GM12801 (cell line): ENCODE data around the gene SPSB4.

Experiments used
- CTCF ChIP-seq: IDR thresholded peaks from one replicate; pipeline ENCODE4 v1.5.1; 2011; ENCODE audit warnings: control low read depth; ENCODE audit not compliant: insufficient read length; ENCODE audit errors: extremely low read depth

SPSB4 gene

GRCh38 chr3:141019244-141019643 is 31.9 kb upstream of the SPSB4 start:
- no peak for TF ChIP-seq CTCF

DNA sequence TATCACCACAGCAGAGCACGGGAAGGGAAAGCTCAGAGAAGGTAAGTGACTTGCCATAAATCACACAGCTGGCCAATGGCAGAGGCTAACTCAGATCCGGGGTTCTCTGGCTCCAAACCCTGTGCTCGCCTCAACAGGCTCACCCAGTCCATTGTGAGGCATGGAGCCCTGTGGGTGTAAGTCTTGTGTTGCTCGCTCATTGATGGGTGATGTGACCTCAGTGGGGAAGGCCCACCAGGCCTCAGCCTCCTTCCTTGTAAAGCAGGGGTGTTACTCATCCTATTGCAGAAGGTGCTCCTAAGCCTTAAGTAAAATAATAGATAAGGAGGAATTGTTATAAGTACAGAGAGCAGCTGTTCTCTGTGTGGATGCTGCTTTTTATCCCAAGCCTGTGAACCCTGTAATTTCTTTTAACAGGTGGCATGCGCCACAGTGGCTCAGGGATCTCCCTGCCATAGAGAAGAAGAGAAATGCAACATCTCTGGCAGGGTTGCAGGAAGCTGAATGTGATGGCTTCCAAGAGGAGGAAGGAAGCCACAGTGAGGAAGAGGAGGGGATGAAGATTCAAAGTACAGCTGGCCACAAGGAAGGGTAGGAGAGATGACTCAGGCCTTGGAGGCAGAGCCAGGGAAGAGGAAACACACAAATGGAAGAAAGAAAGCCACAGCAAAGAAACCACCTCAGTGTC is 30.9 kb upstream of the SPSB4 start:
- TF ChIP-seq CTCF, result no peak

- no peak for TF ChIP-seq CTCF
Observed at GRCh38 chr3:141021261-141021660, 29.9 kb upstream of the SPSB4 start.

GRCh38 chr3:141030296-141030695 is 20.9 kb upstream of the SPSB4 start:
- TF ChIP-seq CTCF, result no peak

DNA sequence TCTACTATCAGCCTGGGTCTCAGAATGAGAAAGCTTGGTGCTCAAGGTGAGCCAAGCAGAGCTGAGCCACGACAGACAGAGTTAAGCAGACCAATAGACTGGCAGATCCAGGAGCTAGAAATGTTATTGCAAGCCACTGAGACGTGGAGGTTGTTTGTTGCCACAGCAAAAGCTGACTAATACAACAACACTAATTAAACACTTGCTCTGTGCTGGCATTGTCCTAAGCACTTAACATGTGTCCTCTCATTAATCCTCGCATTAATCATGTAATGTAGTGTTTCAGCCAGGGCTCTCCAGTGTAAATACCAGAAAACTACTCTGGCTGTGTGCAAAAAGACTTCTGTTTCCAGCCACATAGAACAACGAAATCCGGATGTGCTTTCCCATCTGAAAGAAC is 11.6 kb upstream of the SPSB4 start:
- no peak for TF ChIP-seq CTCF

DNA sequence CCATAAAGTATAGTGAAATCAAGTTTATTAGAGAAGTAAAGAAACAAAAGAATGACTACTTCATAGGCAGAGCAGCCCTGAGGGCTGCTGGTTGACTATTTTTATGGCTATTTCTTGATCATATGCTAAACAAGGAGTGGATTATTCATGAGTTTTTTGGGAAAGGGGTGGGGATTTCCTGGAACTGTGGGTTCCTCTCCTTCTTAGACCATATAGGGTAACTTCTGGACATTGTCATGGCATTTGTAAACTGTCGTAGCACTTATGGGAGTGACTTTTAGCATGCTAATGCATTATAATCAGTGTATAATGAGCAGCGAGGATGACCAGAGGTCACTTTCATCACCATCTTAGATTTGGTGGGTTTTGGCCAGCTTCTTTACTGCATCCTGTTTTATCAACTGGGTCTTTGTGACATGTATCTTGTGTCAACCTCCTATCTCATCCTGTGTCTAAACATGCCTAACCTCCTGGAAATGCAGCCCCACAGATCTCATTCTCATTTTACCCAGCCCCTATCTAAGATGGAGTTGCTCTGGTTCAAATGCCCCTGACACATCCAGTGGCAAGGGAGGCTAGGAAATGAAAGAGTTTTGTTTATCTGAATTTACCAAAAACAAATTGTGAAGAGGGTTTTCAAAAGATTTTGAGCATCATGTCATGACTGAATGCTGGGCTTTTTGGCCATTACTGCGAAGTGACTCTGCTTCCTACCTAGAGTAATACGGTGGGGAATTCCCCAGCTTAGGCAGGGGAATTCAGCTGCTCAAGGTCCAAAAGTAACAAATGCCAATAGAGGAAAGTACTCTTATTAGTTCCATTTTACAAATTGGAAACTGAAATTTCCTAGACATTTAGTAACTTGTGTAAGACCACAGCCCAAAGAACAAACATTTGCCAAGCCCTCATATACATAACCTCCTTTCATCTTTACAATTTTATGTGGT is 6.2 kb upstream of the SPSB4 start:
- no peak for TF ChIP-seq CTCF

GRCh38 chr3:141045849-141046248 is 5.3 kb upstream of the SPSB4 start:
- no peak for TF ChIP-seq CTCF
